GM18508 (cell line): ENCODE results near the gene TMTC1.
"Not testable (repeated sequence)": the region's sequence is repeated elsewhere in the genome, so short reads cannot be mapped to it uniquely, and the experiment has no call there.

ENCODE experiments used
- ATAC-seq: cut with Tn5 transposase; IDR thresholded peaks from one replicate; pipeline ENCODE4 v1.9.1; 2021; ENCODE audit warnings: moderate number of reproducible peaks; ENCODE audit not compliant: insufficient read depth, unreplicated experiment

TMTC1 gene

DNA sequence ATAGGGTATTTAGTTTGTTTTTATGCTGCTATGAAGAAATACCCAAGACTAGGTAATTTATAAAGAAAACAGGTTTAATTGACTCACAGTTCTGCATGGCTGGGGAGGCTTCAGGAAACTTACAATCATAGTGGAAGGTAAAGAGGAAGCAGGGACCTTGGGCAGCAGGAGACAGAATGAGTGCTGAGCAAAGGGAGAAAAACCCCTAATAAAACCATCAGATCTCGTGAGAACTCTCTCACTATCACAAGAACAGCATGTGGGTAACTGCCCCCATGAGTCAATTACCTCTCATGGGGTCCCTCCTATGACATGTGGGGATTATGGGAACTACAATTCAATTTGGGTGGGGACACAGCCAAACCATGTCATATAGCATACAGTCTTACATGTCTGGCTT, 153.6 kb downstream of the TMTC1 start:
- not testable (repeated sequence) for ATAC-seq

DNA sequence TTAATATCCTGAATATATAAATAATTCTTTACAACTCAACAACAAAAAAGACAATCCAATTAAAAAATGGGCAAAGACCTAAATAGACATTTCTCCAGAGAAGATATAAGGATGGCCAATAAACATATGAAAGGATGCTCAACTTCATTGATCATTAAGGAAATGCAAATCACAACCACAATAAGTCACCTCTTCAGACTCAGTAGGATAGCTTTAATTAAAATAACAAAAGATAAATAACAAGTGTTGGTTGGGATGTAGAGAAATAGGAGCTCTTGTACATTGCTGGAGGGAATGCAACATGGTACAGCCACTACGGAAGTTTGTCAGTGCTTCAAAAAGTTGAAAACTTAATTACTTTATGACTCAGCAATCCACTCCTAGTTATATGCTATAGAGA, 156.5 kb downstream of the TMTC1 start:
- ATAC-seq: no peak

DNA sequence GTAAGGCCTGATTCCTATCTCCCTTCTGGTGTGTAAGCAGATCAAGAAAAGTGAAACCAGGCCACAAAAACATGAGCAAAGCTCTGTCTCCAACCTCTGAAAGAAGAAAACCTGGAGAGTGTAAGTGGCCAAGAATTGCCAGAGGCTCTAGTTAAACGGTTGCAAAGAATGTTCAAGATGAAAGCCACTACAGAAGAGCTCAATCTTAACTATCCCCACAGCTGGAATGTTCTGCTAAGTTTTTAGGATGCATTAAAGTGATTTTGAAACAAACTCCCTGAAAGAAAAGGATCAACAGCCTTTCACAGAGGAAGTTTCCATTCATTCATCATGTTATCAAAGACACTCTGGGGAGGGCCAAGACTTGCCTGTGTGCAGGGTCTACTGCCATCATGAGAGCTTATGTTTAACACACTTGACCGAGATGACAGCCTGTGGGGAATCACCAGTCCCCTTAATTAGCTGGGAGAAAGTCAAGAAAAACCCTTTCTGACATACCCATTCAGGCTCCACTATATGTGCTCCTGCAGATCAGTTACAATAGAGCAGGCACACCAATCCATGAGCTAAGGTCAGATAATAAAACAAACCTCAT, 158.3 kb downstream of the TMTC1 start:
- no peak for ATAC-seq

DNA sequence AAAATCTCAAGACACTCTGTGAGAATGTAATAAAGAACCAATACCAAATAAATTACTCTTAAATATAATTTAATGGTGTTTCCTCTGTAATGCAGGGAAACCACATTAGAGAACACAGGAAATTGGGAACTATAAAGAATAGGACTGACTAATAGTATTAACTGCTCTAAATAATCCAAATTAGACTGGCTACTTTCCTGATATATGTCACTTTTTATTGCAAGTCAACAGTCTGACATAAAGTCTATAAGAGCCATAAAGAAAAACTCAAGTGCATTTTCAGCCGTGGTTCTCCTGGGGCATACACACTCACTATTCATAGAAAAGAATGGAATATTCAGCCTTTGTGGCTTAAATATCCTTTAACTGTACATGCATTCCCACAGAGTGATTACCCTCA, 161.5 kb downstream of the TMTC1 start:
- no peak for ATAC-seq

DNA sequence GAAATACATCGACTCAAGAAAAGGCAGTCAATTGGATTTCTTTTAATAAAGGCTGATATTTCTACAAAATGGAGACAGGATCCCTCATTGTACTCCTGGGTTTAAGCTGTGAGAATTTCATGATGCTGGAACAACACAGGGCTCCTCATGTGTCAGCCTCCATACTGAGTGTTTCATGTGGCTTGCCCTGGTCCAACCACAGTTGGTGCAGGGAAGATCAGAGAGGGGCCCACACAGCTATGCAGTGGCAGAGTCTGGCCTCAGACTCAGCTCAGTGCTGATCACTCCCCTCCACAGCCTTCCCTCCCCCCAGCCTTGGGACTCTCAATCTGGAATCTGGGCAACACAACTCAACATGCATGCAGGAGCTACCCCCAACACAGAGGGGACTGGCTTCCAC, 163.7 kb downstream of the TMTC1 start:
- ATAC-seq: no peak

DNA sequence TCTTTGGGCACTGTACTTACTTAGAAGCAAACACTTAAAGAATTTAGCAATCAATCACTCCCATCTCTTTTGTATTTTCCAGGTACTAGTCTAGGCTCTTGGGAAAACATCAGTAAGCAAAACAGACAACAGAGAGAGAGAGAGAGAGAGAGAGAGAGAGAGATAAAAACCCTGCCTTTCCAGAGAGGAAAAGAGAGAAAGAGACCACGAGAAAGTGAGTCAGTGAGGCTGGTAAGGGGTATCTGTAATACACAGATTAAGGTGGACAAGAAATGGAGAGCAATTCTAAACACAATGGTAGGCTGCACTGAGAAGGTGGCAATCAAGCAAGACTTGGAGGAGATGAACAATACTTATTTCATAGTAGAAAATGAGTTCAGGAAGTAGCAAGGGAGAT, 166.3 kb downstream of the TMTC1 start:
- no peak for ATAC-seq

DNA sequence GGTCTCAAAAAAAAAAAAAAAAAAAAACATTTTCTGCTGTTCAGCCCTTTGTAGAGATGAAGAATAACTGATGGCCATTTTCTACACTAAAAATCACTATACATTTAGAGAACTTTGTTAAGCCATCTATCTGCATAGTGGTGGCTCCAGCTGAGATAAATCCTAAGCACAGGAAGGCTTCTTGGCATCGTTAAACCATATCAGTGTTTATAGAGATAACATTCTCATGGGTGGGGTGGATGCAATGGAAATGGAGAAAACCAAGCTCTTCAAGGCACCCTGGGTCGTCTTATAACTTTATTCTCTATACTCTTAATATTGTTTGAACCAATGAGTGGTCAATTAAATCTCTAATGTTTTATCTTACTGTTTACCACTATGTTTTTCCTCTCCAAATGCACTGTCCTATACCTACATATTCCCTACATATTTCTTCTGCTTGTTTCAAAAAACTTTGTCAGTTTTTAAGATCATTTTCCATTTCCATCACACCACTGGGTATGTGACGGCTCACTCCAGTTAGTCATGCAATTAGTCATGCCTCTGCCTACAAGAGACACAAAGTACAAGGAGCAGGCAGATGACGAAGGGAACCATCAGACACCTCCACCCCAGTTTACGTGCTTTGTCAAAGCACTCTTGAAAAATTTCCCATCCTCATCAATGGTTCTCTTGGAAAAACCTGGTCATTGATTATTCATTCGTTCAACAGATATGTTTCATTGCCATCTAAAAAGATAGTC, 166.9 kb downstream of the TMTC1 start:
- ATAC-seq: no peak

DNA sequence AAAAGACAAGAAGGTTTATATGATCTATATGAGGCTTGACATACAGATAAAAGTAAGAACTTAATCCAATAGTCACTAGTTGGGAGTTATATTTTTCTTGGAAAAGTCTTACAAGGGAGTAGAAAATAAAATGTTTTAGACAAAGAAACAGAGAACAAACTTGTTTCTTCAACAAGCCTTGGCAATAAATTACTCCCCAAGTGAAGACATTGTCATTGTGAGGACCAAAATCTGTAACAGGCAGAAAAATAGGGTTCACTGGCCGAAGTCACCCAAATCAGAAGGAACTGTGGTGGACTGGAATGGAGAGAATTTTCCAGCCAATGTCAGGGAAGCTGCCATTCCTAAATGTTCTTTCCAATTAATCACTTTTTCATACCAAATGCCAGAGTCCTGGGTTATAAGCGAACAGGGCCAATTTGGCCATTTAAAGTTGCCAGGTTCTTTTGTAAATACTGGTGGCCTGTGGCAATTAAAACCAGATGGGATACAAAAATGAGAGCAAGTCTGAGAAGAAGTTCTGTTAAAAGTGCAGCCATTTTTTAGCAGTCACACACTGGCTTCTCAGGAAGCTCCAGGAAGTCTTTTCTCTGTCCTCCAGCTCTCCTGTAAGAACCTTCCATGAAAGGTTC, 168.9 kb downstream of the TMTC1 start:
- ATAC-seq: no peak

DNA sequence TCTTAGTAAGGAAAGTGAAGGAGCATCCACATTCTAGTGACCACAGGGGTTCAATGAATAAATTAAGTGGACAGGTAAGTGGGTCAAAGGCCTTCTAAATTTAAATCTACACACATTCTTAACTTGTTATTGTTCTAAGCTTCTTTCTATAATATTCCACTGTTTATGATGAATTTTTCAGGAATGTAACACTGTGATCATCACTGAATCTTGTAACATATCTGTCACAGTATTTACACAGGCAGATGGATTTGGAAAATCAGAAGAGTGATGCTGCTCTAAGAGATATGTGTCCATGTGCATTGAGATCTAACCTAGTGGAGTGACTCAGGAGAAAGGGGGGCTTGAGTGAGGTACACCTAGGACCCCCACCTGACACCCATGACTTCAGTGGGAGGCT, 170.8 kb downstream of the TMTC1 start:
- ATAC-seq: no peak

DNA sequence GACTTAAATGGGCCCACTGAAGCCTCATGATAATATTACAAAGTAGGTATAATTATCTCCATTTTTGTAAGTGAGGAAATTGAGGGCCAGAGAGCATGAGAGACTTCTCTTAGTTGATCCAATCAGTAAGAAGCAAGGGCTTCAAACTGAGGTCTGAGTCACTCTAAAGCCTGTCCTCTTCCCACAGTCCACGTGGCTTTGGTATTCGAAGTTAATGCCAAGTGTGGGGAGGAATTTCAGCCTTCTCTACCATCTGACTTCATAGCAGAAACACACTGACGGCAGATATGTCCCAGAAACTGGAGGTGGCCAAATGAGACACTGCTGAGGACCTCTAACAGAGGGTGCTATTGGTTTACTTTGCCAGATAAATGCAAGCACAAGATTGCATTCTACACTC, 171.8 kb downstream of the TMTC1 start:
- no peak for ATAC-seq

DNA sequence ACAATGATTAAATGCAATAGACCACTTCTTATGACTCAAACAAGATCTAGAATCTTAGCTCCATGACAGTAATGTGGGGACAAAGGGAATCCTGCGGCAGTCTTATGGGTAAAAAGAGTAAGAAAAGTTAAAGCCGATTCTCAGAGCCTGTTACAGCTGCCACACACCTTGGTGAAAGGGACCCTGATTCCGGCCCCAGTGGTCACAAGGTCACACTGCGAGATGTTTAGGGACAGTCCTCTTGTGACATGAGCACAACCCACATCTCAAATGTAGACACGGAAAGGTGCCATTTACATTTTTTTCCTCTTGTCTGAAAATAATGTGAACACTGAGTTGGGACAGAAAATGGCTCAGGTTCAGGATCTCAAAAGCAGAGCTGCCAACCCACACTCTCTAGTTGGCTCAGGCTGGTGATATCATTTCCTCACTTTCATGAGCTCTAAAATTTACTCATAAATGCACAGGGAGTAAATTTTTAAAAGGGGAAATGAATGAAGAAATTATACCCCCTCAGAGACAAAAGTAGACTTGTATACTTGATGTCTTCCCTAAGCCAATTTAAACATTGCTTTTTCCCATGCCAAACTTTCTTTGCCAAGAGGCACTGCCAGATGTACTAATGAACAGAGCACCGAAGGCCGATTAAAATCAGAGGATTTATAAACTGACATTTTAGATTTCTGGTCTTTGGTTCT, 173.1 kb downstream of the TMTC1 start:
- ATAC-seq: no peak

DNA sequence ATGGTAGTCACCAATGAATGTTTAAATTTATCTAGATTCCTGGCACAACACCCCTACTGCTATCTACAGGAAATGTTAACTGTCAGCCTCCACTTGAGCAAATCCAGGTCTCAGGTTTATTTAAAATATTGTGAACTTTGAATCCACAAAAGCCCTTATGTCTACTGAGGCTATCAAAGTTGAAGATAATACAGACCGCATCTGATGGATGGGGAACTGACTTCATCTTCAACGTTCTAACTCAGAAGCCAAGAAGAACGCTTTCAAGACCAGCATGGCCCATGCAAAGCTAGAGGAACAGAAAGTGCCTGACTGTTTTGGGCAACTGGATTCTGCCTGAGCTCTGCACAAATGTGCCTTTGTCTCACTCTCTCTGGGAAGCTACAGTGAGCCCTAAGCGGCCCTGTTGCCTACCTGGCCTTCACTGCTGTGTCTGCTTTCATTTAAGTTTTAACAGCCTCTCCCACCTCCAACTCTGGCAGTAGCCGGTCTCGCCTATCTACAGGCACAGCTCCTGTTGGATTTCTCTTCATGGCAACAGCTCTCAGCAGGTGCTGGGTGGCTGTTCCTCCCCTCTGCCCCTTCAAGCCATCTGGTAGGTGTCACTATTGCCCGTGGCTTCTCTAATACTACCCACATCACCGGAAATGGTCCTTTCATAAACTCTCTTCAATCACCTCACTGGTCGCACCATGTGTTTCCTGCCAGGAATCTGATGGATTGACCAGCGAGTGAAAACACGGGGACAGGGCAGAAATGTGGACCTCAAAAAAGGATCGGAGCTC, 174.1 kb downstream of the TMTC1 start:
- ATAC-seq: no peak

DNA sequence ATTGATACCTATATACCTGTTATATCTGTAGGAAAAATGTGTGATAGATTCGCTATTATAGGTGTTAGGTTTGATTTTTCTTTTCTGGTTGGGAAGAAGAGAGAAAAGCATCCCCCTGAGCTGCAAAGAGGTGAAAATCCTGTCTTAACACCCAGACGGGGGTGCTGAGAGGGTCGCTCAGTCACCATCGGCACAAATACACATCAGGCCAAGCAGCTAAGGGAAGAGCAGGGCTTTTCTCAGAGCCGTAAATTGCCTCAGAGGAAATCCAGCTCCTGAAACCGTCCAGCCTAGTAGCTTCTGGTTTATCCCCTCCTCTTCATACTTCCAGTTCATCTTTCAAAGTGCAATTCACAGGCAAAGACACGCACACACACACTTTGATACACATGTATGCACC, 175.2 kb downstream of the TMTC1 start:
- ATAC-seq: no peak

DNA sequence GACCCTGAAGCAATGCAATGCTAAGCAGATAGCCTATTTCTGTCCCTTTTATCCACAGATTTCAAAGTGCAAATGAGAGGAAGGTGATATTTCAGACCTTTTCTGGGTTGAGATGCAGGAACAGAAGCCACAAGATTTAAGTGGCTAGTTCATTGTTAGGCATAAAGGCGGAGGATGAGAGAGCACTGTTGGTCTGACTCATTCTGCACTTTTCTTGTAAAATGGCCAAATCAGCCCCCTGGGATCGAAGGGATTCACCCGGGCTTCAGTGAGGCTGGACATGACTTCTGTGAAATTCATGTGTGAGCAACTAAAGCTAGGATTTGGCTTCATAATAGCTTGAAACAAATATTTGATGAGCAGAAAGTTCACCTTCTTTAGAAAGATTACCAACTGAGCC, 184.4 kb downstream of the TMTC1 start:
- ATAC-seq: no peak

DNA sequence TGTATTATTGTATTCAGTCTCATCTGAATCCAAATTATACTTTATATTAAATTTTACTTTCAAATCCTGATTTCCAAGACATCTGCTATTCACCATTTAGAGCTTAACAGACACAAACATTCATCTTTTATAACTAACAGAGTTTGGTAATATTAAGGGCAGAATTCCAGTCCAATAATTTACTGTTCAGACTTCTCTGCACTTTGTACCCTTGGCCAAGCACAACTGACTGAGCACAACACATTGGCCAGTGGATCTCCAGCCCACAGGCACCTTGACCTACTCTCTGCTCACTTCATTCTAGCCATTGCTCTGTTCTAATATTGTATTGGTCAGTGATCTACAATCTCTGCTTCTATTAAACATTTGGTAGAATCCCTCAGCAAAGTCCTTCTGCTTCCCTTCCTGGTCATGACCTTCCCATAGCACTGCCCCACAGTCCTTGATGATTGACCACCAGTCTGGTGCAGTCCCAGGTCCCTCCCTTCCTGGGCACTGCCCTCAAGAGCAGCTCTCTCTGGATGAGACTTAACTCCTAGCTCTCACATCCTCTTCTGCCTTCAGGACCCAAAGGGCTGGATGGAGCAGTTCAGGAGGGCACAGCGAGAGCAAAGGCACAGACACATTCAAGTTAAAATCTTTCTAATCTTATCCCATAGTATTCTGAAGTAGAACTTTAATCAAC, 188.5 kb downstream of the TMTC1 start:
- ATAC-seq: no peak

DNA sequence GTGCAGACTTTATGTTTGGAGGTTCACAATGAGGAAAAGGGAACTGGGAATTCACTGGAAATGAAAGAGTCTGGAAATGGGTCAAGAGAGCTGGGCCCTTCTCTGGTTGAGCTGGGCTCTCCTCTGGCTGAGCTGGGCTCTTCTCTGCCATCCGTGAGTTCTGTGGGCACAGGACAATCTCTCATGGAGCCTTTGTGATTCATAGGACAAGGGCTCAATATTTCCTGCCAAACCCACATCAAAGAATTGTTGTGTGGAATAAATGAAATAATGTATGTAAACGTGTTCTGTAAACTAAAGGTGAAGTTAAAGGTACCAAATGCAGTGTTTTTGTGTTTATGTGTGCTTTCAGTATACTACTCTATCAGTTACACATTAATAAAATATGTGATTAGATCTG, 190.7 kb downstream of the TMTC1 start:
- ATAC-seq: no peak

DNA sequence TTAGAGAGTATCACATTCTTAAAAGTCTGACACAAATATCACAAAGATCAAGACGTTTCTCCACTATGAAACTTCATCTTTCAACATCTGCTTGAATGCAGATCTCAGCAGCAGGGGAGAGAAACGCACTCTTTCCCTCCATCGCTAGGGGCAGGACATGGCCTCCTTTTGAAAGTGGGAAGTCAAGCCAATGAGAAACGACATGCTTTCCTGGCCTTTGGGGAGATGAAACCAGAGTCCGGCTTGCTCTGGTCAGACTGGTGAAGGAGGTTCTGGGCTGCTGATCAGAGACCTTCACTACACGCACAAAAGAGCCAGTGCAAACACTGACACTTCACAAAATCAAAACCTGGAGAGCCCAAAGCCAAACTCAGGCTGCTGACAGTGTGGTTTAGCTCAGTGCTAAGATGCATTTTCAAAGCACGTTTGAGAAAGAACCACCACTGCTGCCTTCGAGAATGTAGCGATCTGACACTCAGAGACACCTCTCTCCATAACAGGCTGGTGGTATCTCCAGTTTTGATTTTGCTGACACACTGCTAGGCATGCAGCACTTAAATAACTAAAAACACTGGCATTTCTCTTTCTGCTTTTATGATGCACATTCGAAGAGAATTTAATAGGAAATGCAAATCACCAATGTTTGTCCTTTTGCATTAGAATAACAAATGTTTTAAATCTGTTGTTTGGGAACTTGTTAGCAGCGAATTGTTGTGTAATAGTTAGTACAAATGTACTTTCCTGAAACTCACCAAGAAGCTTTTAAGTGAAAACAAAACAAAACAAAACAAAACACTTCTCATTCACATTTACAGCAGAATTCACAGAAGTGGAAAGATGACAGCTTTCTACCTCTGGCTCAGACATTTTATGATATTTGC, 192.4 kb downstream of the TMTC1 start:
- ATAC-seq: no peak

DNA sequence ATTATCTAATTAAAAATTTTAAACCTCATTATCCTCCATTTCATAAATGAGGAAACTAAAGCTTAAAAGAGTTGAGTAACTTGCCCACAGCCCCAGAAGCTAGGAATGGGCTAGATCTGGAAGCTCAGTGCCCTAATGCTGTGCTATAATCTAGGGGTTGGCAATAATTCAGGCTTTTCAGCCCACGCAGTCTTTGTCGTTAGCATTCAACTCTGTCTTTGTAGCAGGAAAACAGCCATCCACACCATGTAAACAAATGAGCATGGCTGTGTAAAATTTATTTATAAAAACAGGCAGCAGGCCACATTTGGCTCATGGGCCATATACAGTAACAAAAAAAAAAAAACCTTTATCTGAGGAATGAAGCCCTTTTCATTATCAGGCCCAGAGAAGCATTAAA, 193.9 kb downstream of the TMTC1 start:
- ATAC-seq: no peak

DNA sequence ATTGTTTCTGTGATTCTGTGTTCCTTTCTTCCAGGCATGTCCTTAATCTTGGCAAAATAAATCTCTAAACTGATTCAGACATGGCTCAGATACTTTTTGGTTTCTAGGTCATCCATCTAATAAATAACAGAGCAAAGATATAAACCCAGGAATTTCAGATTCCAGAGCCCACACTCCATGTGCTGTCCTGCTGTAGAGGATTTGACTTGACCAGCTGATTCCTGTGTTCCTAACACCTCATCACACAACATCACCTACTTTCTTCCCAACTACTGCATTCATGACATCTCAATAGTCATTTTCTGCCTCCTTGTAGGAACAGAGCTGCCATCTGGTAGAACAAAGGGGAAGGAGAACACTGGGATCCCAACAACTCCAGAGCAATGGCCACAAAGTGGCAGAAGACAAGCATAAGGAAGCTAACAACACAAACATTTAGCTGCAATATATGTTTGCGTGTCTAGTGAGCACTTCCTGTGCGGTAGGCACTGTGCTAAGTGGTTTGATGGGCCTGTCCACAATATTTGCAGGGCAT, 194.4 kb downstream of the TMTC1 start:
- no peak for ATAC-seq
